Measurements from ENCODE around the gene TOMM5. TPM values are rescaled to one million over a fixed set of nuclear protein-coding genes. Genes with fewer than 3 reads are reported as not detected.
A peak's percentile ranks its signal among the peaks of the same experiment; 100 is the strongest.

Gene TOMM5
- total and polyA plus RNA-seq, 9 donors = 68.9 to 114 (median 84.8) TPM

- WGBS (ENCODE audit: insufficient coverage) = 78% methylated on average over 2 of the region's 6 CpGs
- no peak overlapping the region for H3K4me3 ChIP-seq (ENCODE audit: low read length)
These were observed 1.6 kb upstream of the TOMM5 start for GRCh38 chr9:37593883-37594448.

GRCh38 chr9:37587521-37587920 lies 4.9 kb downstream of the TOMM5 start:
- Histone ChIP-seq H3K4me3 (ENCODE audit: low read length) (no peak overlapping the region), H3K27me3 (ENCODE audit: control insufficient read depth, insufficient read depth, low read length) (no peaks in the 10 kb centered on the region), H3K36me3 (ENCODE audit: control insufficient read depth, insufficient read depth, low read length) (peaks cover 43% of the 10 kb centered on the region), H3K4me1 (ENCODE audit: control insufficient read depth, insufficient read depth, low read length) (peaks cover 9% of the 10 kb centered on the region), H3K27ac (ENCODE audit: low read length) (no peak overlapping the region), H3K9me3 (replicated peaks; ENCODE audit: control insufficient read depth, low read depth, low read length) (no peaks in the 10 kb centered on the region)
- WGBS (ENCODE audit: insufficient coverage) = 90% methylated on average over 2 of the region's 4 CpGs
- DNase-seq = no peak

More at GRCh38 chr9:37593883-37594448, 1.6 kb upstream of the TOMM5 start:
- peaks cover 4% of the 10 kb centered on the region for H3K27me3 ChIP-seq (ENCODE audit: control insufficient read depth, insufficient read depth, low read length)
- H3K4me1 ChIP-seq (ENCODE audit: control insufficient read depth, insufficient read depth, low read length) = peaks cover 18% of the 10 kb centered on the region
- no peak overlapping the region for H3K27ac ChIP-seq (ENCODE audit: low read length)
- no peaks in the 10 kb centered on the region for H3K9me3 ChIP-seq (replicated peaks; ENCODE audit: control insufficient read depth, low read depth, low read length)
- DNase-seq = no peak
- H3K36me3 ChIP-seq (ENCODE audit: control insufficient read depth, insufficient read depth, low read length) = no peaks in the 10 kb centered on the region

GRCh38 chr9:37583522-37584121 lies 8.8 kb downstream of the TOMM5 start:
- Histone ChIP-seq H3K27ac (ENCODE audit: low read length) (no peak overlapping the region), H3K9me3 (replicated peaks; ENCODE audit: control insufficient read depth, low read depth, low read length) (no peaks in the 10 kb centered on the region), H3K27me3 (ENCODE audit: control insufficient read depth, insufficient read depth, low read length) (no peaks in the 10 kb centered on the region), H3K4me1 (ENCODE audit: control insufficient read depth, insufficient read depth, low read length) (no peaks in the 10 kb centered on the region), H3K36me3 (ENCODE audit: control insufficient read depth, insufficient read depth, low read length) (peaks cover 48% of the 10 kb centered on the region), H3K4me3 (ENCODE audit: low read length) (no peak overlapping the region)
- no peak for DNase-seq
- whole genome bisulfite sequencing (ENCODE audit: insufficient coverage) = no CpG with 5 or more reads among the region's 3 CpGs

- no peak overlapping the region for H3K27ac ChIP-seq (ENCODE audit: low read length)
- WGBS (ENCODE audit: insufficient coverage) = 79% methylated on average over 5 of the region's 6 CpGs
- peak; percentile 62 for DNase-seq
These were observed 9.7 kb downstream of the TOMM5 start for GRCh38 chr9:37582548-37583157.

GRCh38 chr9:37575921-37576721 lies 16.3 kb downstream of the TOMM5 start, which contains the start of gene FBXO10:
Gene FBXO10, minus strand, starts transcription at chr9:37576380. Its CDS starts 34,612 bp downstream, at chr9:37541768.
- WGBS (ENCODE audit: insufficient coverage) = under 1% methylated on average over 81 of the region's 81 CpGs
- no peaks in the 10 kb centered on the region for H3K9me3 ChIP-seq (replicated peaks; ENCODE audit: control insufficient read depth, low read depth, low read length)
- peak; percentile 90 for DNase-seq
- peaks cover 32% of the 10 kb centered on the region for H3K4me1 ChIP-seq (ENCODE audit: control insufficient read depth, insufficient read depth, low read length)
- H3K27ac ChIP-seq (ENCODE audit: low read length) = peak within 1 kb of the TSS; percentile 92
- no peaks in the 10 kb centered on the region for H3K27me3 ChIP-seq (ENCODE audit: control insufficient read depth, insufficient read depth, low read length)
- peaks cover 5% of the 10 kb centered on the region for H3K36me3 ChIP-seq (ENCODE audit: control insufficient read depth, insufficient read depth, low read length)
- peak within 1 kb of the TSS; percentile 75 for H3K4me3 ChIP-seq (ENCODE audit: low read length)

More at GRCh38 chr9:37582548-37583157, 9.7 kb downstream of the TOMM5 start:
- Histone ChIP-seq H3K4me3 (ENCODE audit: low read length) (no peak overlapping the region), H3K9me3 (replicated peaks; ENCODE audit: control insufficient read depth, low read depth, low read length) (no peaks in the 10 kb centered on the region), H3K36me3 (ENCODE audit: control insufficient read depth, insufficient read depth, low read length) (peaks cover 42% of the 10 kb centered on the region), H3K4me1 (ENCODE audit: control insufficient read depth, insufficient read depth, low read length) (no peaks in the 10 kb centered on the region), H3K27me3 (ENCODE audit: control insufficient read depth, insufficient read depth, low read length) (no peaks in the 10 kb centered on the region)

- peaks cover 3% of the 10 kb centered on the region for H3K36me3 ChIP-seq (ENCODE audit: control insufficient read depth, insufficient read depth, low read length)
- WGBS (ENCODE audit: insufficient coverage) = 0% methylated on average over 1 of the region's 5 CpGs
- no peaks in the 10 kb centered on the region for H3K9me3 ChIP-seq (replicated peaks; ENCODE audit: control insufficient read depth, low read depth, low read length)
- peaks cover 32% of the 10 kb centered on the region for H3K4me1 ChIP-seq (ENCODE audit: control insufficient read depth, insufficient read depth, low read length)
- H3K27me3 ChIP-seq (ENCODE audit: control insufficient read depth, insufficient read depth, low read length) = no peaks in the 10 kb centered on the region
- peak overlapping the region; percentile 75 for H3K4me3 ChIP-seq (ENCODE audit: low read length)
- peak overlapping the region; percentile 85 for H3K27ac ChIP-seq (ENCODE audit: low read length)
- peak; percentile 36 for DNase-seq
These were observed 16.9 kb downstream of the TOMM5 start for GRCh38 chr9:37575511-37575914.

GRCh38 chr9:37575001-37575400 lies 17.4 kb downstream of the TOMM5 start:
- 11% methylated on average over 3 of the region's 5 CpGs for WGBS (ENCODE audit: insufficient coverage)
- Histone ChIP-seq H3K36me3 (ENCODE audit: control insufficient read depth, insufficient read depth, low read length) (peaks cover 3% of the 10 kb centered on the region), H3K4me1 (ENCODE audit: control insufficient read depth, insufficient read depth, low read length) (peaks cover 32% of the 10 kb centered on the region), H3K27ac (ENCODE audit: low read length) (peak overlapping the region; percentile 85), H3K4me3 (ENCODE audit: low read length) (peak overlapping the region; percentile 75), H3K9me3 (replicated peaks; ENCODE audit: control insufficient read depth, low read depth, low read length) (no peaks in the 10 kb centered on the region), H3K27me3 (ENCODE audit: control insufficient read depth, insufficient read depth, low read length) (no peaks in the 10 kb centered on the region)
- peak; percentile 61 for DNase-seq

GRCh38 chr9:37574241-37574721 lies 18.1 kb downstream of the TOMM5 start:
- no peaks in the 10 kb centered on the region for H3K9me3 ChIP-seq (replicated peaks; ENCODE audit: control insufficient read depth, low read depth, low read length)
- no peak for DNase-seq
- WGBS (ENCODE audit: insufficient coverage) = 20% methylated on average over 1 of the region's 5 CpGs
- H3K36me3 ChIP-seq (ENCODE audit: control insufficient read depth, insufficient read depth, low read length) = peaks cover 3% of the 10 kb centered on the region
- H3K4me3 ChIP-seq (ENCODE audit: low read length) = no peak overlapping the region
- peaks cover 32% of the 10 kb centered on the region for H3K4me1 ChIP-seq (ENCODE audit: control insufficient read depth, insufficient read depth, low read length)
- no peaks in the 10 kb centered on the region for H3K27me3 ChIP-seq (ENCODE audit: control insufficient read depth, insufficient read depth, low read length)
- H3K27ac ChIP-seq (ENCODE audit: low read length) = peak overlapping the region; percentile 85

- no CpG with 5 or more reads among the region's 1 CpG for WGBS (ENCODE audit: insufficient coverage)
- no peaks in the 10 kb centered on the region for H3K9me3 ChIP-seq (replicated peaks; ENCODE audit: control insufficient read depth, low read depth, low read length)
- no peaks in the 10 kb centered on the region for H3K27me3 ChIP-seq (ENCODE audit: control insufficient read depth, insufficient read depth, low read length)
- H3K4me1 ChIP-seq (ENCODE audit: control insufficient read depth, insufficient read depth, low read length) = peaks cover 24% of the 10 kb centered on the region
- no peak overlapping the region for H3K4me3 ChIP-seq (ENCODE audit: low read length)
- peaks cover 3% of the 10 kb centered on the region for H3K36me3 ChIP-seq (ENCODE audit: control insufficient read depth, insufficient read depth, low read length)
- no peak for DNase-seq
- H3K27ac ChIP-seq (ENCODE audit: low read length) = no peak overlapping the region
These were observed 21.1 kb downstream of the TOMM5 start for GRCh38 chr9:37571282-37571681.

- H3K36me3 ChIP-seq (ENCODE audit: control insufficient read depth, insufficient read depth, low read length) = peaks cover 4% of the 10 kb centered on the region
- DNase-seq = peak; percentile 42
- WGBS (ENCODE audit: insufficient coverage) = no CpG with 5 or more reads among the region's 3 CpGs
These were observed 25.7 kb downstream of the TOMM5 start for GRCh38 chr9:37566716-37567115.

More at GRCh38 chr9:37566716-37567115, 25.7 kb downstream of the TOMM5 start:
- Histone ChIP-seq H3K4me1 (ENCODE audit: control insufficient read depth, insufficient read depth, low read length) (no peaks in the 10 kb centered on the region), H3K27me3 (ENCODE audit: control insufficient read depth, insufficient read depth, low read length) (no peaks in the 10 kb centered on the region), H3K27ac (ENCODE audit: low read length) (no peak overlapping the region), H3K4me3 (ENCODE audit: low read length) (no peak overlapping the region), H3K9me3 (replicated peaks; ENCODE audit: control insufficient read depth, low read depth, low read length) (peaks cover 6% of the 10 kb centered on the region)
